GM21381 (cell line): Measurements from ENCODE around the gene IL1R1.

ENCODE experiments used
- ATAC-seq: cut with Tn5 transposase; IDR thresholded peaks from one replicate; pipeline ENCODE4 v1.9.1; 2021; ENCODE audit warnings: mild to moderate bottlenecking, moderate library complexity; ENCODE audit not compliant: unreplicated experiment

IL1R1 gene

GRCh38 chr2:102194609-102195268 is 52.2 kb downstream of the IL1R1 start:
- ATAC-seq, result no peak

GRCh38 chr2:102197389-102198137 is 55.0 kb downstream of the IL1R1 start:
- no peak for ATAC-seq

GRCh38 chr2:102200539-102200938 is 58.0 kb downstream of the IL1R1 start:
- no peak for ATAC-seq

GRCh38 chr2:102204638-102205037 is 62.1 kb downstream of the IL1R1 start:
- ATAC-seq, result no peak

- no peak for ATAC-seq
Observed at GRCh38 chr2:102206666-102207341, 64.3 kb downstream of the IL1R1 start.

DNA sequence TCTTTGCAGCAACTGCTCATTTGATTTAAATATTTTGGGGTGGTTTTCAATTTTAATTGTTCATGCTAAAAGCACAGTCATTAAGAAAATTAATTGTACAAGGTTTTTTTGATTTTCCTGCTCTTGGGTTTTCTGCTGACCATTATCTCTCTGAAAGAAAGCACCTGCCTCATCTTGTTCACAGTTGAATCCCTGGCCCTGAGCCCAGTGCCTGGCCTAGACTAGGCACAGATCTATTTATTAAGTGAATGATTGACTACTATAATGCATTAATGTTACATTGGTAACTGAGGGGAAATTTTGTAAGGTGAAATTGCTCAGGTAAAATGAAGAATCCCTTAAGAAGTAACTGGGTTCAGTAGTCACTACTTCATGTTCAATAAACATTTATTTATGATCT is 66.2 kb downstream of the IL1R1 start:
- no peak for ATAC-seq

DNA sequence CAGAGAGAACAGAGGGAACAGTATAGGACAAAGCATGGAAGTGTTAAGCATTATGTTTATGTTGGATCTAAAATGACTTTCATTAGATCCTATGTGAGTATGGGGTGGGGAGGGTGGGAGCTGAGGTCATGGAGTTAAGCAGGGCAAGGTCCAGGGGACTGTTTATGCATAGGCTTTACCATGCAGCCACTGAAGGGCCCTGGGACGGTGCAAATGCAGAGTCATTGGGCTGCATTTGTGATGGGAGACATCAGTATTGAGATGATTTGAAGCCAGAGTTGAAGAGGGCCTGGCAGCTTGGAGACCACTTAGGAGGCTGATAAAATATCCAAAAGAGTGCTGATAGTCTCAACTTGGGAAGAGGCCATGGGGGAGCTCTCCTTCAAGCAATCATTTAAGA is 66.9 kb downstream of the IL1R1 start:
- ATAC-seq, result no peak

DNA sequence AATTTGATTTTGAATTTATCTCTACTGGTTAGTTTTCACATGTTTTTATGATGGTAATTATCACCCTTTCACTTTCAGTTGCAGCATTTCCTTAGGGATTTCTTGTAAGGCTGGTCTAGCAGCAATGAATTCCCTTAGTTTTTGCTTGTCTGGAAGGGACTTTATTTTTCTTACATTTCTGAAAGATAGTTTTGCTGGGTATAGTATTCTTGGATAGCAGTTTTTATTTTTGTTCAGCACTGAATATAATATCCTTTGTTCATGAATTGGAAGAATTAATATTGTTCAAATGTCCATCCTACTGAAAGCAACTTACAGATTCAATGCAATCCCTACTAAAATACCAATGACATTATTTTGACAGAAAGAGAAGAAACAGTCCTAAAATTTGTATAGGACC is 74.5 kb downstream of the IL1R1 start:
- ATAC-seq, result no peak

- ATAC-seq, result no peak
Observed at GRCh38 chr2:102224824-102225739, 82.5 kb downstream of the IL1R1 start.

GRCh38 chr2:102226171-102226570 is 83.6 kb downstream of the IL1R1 start:
- ATAC-seq, result no peak

DNA sequence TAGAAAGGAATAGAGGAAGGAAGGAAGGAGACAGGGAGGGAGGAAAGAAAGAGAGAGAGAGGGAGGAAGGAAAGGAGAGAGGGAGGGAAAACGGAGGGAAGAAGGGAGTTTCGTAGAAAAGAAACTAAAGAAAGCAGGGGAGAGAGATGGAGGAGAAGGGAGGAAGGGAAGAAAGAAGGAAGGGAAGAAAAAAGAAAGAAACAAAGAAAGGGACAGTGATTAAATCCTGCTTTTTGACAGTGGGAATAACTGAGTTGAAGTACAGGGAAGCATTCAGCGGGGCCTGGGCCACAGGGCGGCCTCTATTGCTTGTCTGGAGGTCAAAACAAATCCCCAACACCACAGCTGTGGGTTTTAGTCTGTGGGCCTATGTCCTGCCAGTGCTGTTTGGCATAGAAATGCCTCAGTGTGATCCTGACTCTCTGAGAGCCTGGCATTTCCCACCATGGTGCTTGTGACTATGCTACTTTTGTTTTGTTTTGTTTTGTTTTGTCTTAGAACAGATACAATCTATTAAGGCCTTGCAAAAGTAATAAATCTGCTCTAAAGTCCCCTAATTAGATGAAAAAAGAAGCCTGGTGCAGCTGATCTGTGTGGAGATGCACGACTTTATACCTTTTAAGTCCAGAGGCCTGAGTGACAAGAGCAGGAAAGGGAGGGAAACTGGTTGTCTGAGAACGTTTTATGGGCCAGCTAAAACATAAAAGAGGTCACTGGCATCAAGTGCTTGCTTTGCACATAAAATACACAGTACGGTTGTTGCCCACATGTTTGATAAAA is 84.3 kb downstream of the IL1R1 start:
- ATAC-seq, result no peak

GRCh38 chr2:102229141-102229769 is 86.7 kb downstream of the IL1R1 start:
- no peak for ATAC-seq
